Skin epidermis (tissue), 12 donors: Measurements from ENCODE around the gene INPP4A.

Experiments
- H3K27ac ChIP-seq, 21 experiments: fragments of 200-600 bp; sonication (generic) in 11 of 21; one replicate each; pipeline ENCODE4 v1.5.0; 2020; ENCODE audit warnings: mild to moderate bottlenecking in 3 of 21, inconsistent platforms in 2 of 21, moderate library complexity in 2 of 21
- H3K4me3 ChIP-seq, 7 experiments: fragments of 200-600 bp; sonication (generic) in 2 of 7; one replicate each; pipeline ENCODE4 v1.5.0; 2020; ENCODE audit warnings: inconsistent platforms in 2 of 7, mild to moderate bottlenecking in 2 of 7, moderate library complexity in 1 of 7

The INPP4A gene

GRCh38 chr2:98505971-98506664, 61.5 kb downstream of the INPP4A start:
- H3K4me3 ChIP-seq: no peak overlapping the region

GRCh38 chr2:98506881-98507280, 62.2 kb downstream of the INPP4A start:
- Histone ChIP-seq H3K27ac (peak overlapping the region in 6 of 21 experiments; percentile 7 to 69 (median 50)), H3K4me3 (no peak overlapping the region)

More at GRCh38 chr2:98505971-98506664, 61.5 kb downstream of the INPP4A start:
- H3K27ac ChIP-seq: peak overlapping the region in 12 of 21 experiments; percentile 3 to 69 (median 41)

- peak overlapping the region in 9 of 21 experiments; percentile 7 to 61 (median 27) for H3K27ac ChIP-seq
- H3K4me3 ChIP-seq: no peak overlapping the region
Measured at GRCh38 chr2:98507461-98507860, 62.8 kb downstream of the INPP4A start.

DNA sequence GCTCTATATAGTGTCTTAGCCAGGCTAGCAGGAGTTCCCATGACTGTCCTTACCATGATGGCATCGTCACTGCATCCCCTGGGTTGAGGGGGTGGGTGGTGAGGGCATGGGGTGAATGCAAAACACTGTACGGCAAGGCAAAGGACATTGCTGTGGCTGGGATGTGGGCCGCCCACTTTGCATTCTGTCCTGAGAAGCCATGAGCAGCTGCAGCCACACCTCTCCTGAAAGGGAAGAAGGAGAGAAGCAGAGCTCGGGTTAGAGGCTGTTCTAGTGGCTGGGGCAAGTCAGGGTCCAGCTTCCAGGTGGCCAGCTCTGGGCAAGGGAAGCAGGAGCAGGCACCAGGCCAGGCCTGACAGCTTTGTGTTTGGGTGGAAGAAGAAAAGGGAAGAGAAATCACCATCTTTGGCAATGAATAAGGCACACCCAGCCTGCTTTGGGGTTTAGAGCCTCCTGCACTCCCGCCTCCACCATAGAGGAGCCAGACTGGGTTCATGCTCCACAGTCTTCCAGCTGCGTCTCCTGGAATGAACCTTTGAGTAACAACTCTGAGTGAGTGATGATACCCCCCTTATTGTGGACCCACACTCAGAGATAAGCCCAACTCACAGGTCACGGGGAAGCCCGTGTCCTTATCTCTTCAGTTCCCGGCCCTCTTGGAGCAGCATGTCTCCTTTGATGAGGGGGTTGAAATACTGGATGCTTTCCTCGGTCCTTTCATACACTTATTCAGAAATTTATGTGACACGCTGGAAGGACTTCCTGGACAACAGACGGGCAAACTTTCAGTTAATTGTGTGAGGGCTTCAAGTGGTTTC, 63.4 kb downstream of the INPP4A start:
- no peak overlapping the region for H3K4me3 ChIP-seq
- H3K27ac ChIP-seq: peak overlapping the region in 13 of 21 experiments; percentile 5 to 61 (median 27)

- Histone ChIP-seq H3K4me3 (no peak overlapping the region), H3K27ac (peak overlapping the region in 10 of 21 experiments; percentile 7 to 61 (median 31))
Measured at GRCh38 chr2:98508709-98509066, 64.0 kb downstream of the INPP4A start.

DNA sequence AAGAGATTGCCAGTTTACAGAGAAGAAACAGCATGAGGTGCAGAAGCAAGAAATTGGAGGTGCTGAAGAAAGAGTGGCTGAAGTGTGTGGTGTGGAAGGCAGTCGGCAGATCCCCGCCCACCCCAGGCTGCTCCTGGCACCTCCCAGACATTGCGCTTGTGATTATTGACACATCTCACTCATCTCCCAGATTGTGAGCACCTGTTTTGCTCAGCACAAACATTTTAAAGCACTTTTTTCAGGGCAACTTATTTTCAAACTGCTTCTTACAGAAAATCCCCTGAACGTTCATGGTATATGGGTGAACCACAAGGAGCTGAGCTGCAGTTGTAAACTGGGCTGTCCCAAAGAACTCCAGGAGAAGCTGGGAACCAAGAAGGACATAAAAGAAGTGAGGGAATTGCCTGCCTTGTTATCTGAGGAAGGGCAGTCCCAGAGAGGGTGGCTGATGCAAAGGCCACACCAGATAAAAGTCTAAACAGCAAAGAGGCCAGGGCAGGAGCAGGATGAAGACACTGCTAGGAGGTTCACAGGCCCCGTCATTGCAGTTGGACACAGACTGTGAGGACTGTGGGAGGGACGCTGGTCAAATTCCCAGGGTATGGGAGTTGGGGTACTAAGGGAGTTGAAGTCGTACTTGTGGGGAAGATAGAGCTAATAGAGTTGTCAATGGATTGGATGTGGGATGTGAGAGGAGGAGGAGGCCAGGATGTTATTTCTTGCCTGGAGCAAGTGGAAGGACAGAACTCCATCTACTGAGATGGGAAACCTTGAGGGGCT, 65.1 kb downstream of the INPP4A start:
- peak overlapping the region in 3 of 21 experiments; percentile 3 to 14 (median 10) for H3K27ac ChIP-seq
- H3K4me3 ChIP-seq: no peak overlapping the region

DNA sequence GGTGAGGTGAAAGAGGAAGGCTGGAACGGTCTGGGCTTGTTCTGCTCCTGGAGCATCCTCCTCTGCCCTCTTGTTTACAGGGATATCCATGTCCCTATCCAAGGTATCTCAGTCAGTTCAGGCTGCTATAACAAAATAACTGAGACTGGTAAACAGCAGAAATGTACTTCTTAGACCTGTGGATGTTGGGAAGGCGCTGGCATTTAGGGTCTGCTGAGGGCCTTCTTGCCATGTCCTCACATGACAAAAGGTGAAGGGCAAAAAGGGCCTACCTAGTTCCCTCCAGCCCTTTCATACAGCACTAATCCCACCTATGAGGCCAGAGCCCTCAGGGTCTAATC, 65.6 kb downstream of the INPP4A start:
- Histone ChIP-seq H3K4me3 (no peak overlapping the region), H3K27ac (no peak overlapping the region)

GRCh38 chr2:98511981-98512380, 67.3 kb downstream of the INPP4A start:
- H3K4me3 ChIP-seq: no peak overlapping the region
- no peak overlapping the region for H3K27ac ChIP-seq

- no peak overlapping the region for H3K4me3 ChIP-seq
- H3K27ac ChIP-seq: no peak overlapping the region
Measured at GRCh38 chr2:98512699-98513098, 68.0 kb downstream of the INPP4A start.

GRCh38 chr2:98514096-98514639, 69.5 kb downstream of the INPP4A start:
- no peak overlapping the region for H3K27ac ChIP-seq

DNA sequence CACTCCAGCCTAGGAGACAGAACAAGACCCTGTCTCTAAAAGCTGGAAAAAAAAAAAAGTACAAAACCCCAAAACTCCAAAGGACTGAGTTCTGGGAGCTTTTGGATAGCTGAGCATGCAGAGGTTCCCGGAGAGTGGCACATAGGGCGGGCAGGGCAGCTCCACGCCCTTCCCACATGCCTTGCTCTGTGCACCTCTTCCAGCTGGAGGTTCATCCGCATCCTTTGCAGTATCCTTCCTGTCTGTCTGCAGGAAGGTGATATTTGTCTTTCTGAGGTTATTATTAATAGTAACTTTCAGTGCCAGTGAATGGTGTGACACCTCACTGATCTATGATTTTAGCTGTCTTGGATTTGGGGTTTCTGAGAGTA, 70.2 kb downstream of the INPP4A start:
- no peak overlapping the region for H3K27ac ChIP-seq
- no peak overlapping the region for H3K4me3 ChIP-seq

More at GRCh38 chr2:98514096-98514639, 69.5 kb downstream of the INPP4A start:
- H3K4me3 ChIP-seq: no peak overlapping the region

GRCh38 chr2:98515250-98515991, 70.8 kb downstream of the INPP4A start:
- Histone ChIP-seq H3K4me3 (no peak overlapping the region), H3K27ac (no peak overlapping the region)

GRCh38 chr2:98516571-98516970, 71.9 kb downstream of the INPP4A start:
- no peak overlapping the region for H3K27ac ChIP-seq
- no peak overlapping the region for H3K4me3 ChIP-seq

DNA sequence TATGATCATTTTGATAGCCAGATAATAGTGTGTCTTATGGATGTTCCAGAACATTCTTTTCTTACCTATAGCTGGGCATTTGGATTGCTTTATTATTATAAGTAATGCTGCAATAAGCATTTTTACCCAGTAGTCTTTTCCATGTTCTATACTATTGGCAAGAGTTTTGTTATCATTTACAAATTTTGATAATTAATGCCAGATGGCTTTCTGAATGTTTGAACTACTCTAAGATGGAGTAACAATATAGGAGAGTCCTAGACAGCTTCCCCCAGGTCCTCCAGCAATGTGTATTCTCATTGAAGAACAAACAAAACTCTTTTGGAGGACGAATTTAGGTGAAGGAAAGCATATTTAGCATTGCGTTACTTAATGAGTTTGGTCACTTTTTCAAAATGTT, 73.0 kb downstream of the INPP4A start:
- Histone ChIP-seq H3K4me3 (no peak overlapping the region), H3K27ac (no peak overlapping the region)

- no peak overlapping the region for H3K27ac ChIP-seq
- no peak overlapping the region for H3K4me3 ChIP-seq
Measured at GRCh38 chr2:98518101-98518500, 73.4 kb downstream of the INPP4A start.

- Histone ChIP-seq H3K27ac (no peak overlapping the region), H3K4me3 (no peak overlapping the region)
Measured at GRCh38 chr2:98519156-98519555, 74.5 kb downstream of the INPP4A start.

DNA sequence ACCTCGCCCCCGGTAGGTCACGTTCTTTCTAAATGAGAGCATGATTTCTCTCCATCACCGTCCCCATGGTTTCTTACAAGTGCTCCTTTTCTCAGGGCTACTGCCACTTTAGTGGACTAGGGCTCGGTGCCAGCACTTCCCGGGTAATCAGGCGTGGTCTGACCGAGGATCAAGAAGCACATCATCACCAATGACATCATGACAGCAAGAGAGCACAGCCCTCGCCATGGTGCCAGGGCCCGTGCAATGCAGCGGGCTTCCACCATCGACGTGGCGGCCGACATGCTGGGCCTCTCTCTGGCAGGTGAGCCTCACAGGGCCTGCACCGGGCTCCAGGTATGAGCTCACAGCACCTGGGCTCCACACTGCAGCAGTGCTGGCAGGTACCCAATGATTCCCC, 75.2 kb downstream of the INPP4A start:
- no peak overlapping the region for H3K4me3 ChIP-seq
- H3K27ac ChIP-seq: no peak overlapping the region

GRCh38 chr2:98520806-98521205, 76.1 kb downstream of the INPP4A start:
- Histone ChIP-seq H3K27ac (no peak overlapping the region), H3K4me3 (no peak overlapping the region)

DNA sequence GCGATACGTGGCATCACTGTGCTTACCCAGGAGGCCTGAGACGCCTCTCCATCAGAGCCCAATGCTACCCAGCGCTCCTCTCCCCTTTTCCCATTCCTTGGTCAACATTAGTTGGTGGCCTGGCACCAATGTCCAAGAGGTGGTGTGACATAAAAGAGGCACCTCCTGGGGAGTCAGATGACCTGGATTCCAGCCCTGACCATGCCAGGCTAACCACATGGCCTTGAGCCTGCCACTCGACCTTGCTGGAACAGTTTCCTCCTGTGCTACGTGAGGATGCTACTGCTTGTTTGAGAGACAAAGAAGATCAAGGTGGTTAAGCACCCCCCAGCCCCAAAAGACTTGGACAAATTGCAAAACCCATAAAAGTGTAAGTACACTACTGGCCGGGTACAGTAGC, 76.6 kb downstream of the INPP4A start:
- Histone ChIP-seq H3K4me3 (no peak overlapping the region), H3K27ac (no peak overlapping the region)

GRCh38 chr2:98522854-98523253, 78.2 kb downstream of the INPP4A start:
- no peak overlapping the region for H3K4me3 ChIP-seq
- H3K27ac ChIP-seq: no peak overlapping the region
